SK-N-SH (cell line): Measurements from ENCODE around the gene BMPR1A.

Source experiments
- CHD2 ChIP-seq: fragments of 150-350 bp; IDR thresholded peaks from 2 replicates; pipeline ENCODE4 v1.6.1; 2018; ENCODE audit warnings: low read length; ENCODE audit not compliant: partially characterized antibody
- TF ChIP-seq, protein P1 (sequence below): fragments of 200-600 bp; sonication (generic); IDR thresholded peaks from 2 replicates; pipeline ENCODE4 v1.6.1; 2017; ENCODE audit warnings: antibody characterized with exemption, mild to moderate bottlenecking, moderate library complexity

GRCh38 chr10:86905429-86905828, 149.0 kb downstream of the BMPR1A start:
- TF ChIP-seq, protein P1, sequence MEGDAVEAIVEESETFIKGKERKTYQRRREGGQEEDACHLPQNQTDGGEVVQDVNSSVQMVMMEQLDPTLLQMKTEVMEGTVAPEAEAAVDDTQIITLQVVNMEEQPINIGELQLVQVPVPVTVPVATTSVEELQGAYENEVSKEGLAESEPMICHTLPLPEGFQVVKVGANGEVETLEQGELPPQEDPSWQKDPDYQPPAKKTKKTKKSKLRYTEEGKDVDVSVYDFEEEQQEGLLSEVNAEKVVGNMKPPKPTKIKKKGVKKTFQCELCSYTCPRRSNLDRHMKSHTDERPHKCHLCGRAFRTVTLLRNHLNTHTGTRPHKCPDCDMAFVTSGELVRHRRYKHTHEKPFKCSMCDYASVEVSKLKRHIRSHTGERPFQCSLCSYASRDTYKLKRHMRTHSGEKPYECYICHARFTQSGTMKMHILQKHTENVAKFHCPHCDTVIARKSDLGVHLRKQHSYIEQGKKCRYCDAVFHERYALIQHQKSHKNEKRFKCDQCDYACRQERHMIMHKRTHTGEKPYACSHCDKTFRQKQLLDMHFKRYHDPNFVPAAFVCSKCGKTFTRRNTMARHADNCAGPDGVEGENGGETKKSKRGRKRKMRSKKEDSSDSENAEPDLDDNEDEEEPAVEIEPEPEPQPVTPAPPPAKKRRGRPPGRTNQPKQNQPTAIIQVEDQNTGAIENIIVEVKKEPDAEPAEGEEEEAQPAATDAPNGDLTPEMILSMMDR: no peak
- no peak for TF ChIP-seq CHD2
